IPS DF 6.9 (cell line): Measurements from ENCODE around the gene VPS8.

Source experiments
- DNase-seq: peaks from one replicate; pipeline ENCODE4 v3.0.0-alpha.2; 2013; ENCODE audit warnings: low read depth, low spot score
- H3K27ac ChIP-seq: one replicate; pipeline ENCODE4 v1.5.1; 2013; ENCODE audit warnings: low read length, control low read depth
- H3K27me3 ChIP-seq: 2 replicates; pipeline ENCODE4 v1.6.1; 2013; ENCODE audit warnings: mild to moderate bottlenecking, low read length; ENCODE audit not compliant: control insufficient read depth, insufficient read depth
- H3K36me3 ChIP-seq: 2 replicates; pipeline ENCODE4 v1.6.1; 2013; ENCODE audit warnings: low read length; ENCODE audit not compliant: control insufficient read depth, insufficient read depth
- H3K4me1 ChIP-seq: 2 replicates; pipeline ENCODE4 v1.6.1; 2013; ENCODE audit warnings: low read length; ENCODE audit not compliant: control insufficient read depth, insufficient read depth
- H3K4me3 ChIP-seq: 2 replicates; pipeline ENCODE4 v1.5.1; 2013; ENCODE audit warnings: mild to moderate bottlenecking, low read length
- H3K9me3 ChIP-seq: 2 replicates; pipeline ENCODE4 v1.6.1; 2013; ENCODE audit warnings: low read length, inconsistent platforms; ENCODE audit not compliant: control insufficient read depth, insufficient read depth
- whole genome bisulfite sequencing: extraction: QIAGEN DNeasy Blood & Tissue Kit; methylation state at CpG from one replicate; pipeline ENCODE4 v1.1.7; 2013; ENCODE audit warnings: mixed read lengths, missing lambda C conversion rate; ENCODE audit not compliant: insufficient read length, insufficient coverage; 5-methylcytosine and 5-hydroxymethylcytosine counted together

Gene VPS8

GRCh38 chr3:184825121-184825820 is 13.3 kb downstream of the VPS8 start:
- DNase-seq: no peak

GRCh38 chr3:184827572-184827971 is 15.6 kb downstream of the VPS8 start:
- no peaks in the 10 kb centered on the region for H3K9me3 ChIP-seq
- DNase-seq: no peak
- no peaks in the 10 kb centered on the region for H3K4me1 ChIP-seq
- no peak overlapping the region for H3K4me3 ChIP-seq
- no peaks in the 10 kb centered on the region for H3K27me3 ChIP-seq
- no CpG with 5 or more reads among the region's 2 CpGs for WGBS
- H3K27ac ChIP-seq: no peak overlapping the region
- H3K36me3 ChIP-seq: no peaks in the 10 kb centered on the region

More at GRCh38 chr3:184825121-184825820, 13.3 kb downstream of the VPS8 start:
- no peaks in the 10 kb centered on the region for H3K36me3 ChIP-seq
- no peaks in the 10 kb centered on the region for H3K9me3 ChIP-seq
- no peak overlapping the region for H3K27ac ChIP-seq
- WGBS: no CpG with 5 or more reads among the region's 6 CpGs
- no peaks in the 10 kb centered on the region for H3K4me1 ChIP-seq
- no peak overlapping the region for H3K4me3 ChIP-seq
- no peaks in the 10 kb centered on the region for H3K27me3 ChIP-seq

GRCh38 chr3:184832044-184832443 is 20.1 kb downstream of the VPS8 start:
- no peak overlapping the region for H3K4me3 ChIP-seq
- H3K36me3 ChIP-seq: no peaks in the 10 kb centered on the region
- H3K9me3 ChIP-seq: no peaks in the 10 kb centered on the region
- no peaks in the 10 kb centered on the region for H3K4me1 ChIP-seq
- DNase-seq: no peak
- no peak overlapping the region for H3K27ac ChIP-seq
- H3K27me3 ChIP-seq: no peaks in the 10 kb centered on the region

- Histone ChIP-seq H3K27me3 (no peaks in the 10 kb centered on the region), H3K27ac (no peak overlapping the region), H3K36me3 (no peaks in the 10 kb centered on the region), H3K4me1 (no peaks in the 10 kb centered on the region), H3K9me3 (no peaks in the 10 kb centered on the region), H3K4me3 (no peak overlapping the region)
- no CpG with 5 or more reads among the region's 4 CpGs for WGBS
- no peak for DNase-seq
Measured at GRCh38 chr3:184832903-184833302, 20.9 kb downstream of the VPS8 start.

GRCh38 chr3:184836090-184836822 is 24.3 kb downstream of the VPS8 start:
- no peaks in the 10 kb centered on the region for H3K36me3 ChIP-seq
- no peak for DNase-seq

GRCh38 chr3:184842433-184842832 is 30.5 kb downstream of the VPS8 start:
- no peak overlapping the region for H3K27ac ChIP-seq
- no peaks in the 10 kb centered on the region for H3K36me3 ChIP-seq
- no peaks in the 10 kb centered on the region for H3K4me1 ChIP-seq
- DNase-seq: no peak
- WGBS: no CpG with 5 or more reads among the region's 1 CpG
- no peaks in the 10 kb centered on the region for H3K9me3 ChIP-seq
- no peak overlapping the region for H3K4me3 ChIP-seq
- no peaks in the 10 kb centered on the region for H3K27me3 ChIP-seq

More at GRCh38 chr3:184836090-184836822, 24.3 kb downstream of the VPS8 start:
- no peaks in the 10 kb centered on the region for H3K9me3 ChIP-seq
- no peaks in the 10 kb centered on the region for H3K4me1 ChIP-seq
- H3K27me3 ChIP-seq: no peaks in the 10 kb centered on the region
- H3K4me3 ChIP-seq: no peak overlapping the region
- no CpG with 5 or more reads among the region's 2 CpGs for WGBS
- no peak overlapping the region for H3K27ac ChIP-seq

GRCh38 chr3:184845819-184846218 is 33.9 kb downstream of the VPS8 start:
- no peak overlapping the region for H3K27ac ChIP-seq
- DNase-seq: no peak
- no peaks in the 10 kb centered on the region for H3K4me1 ChIP-seq
- no peaks in the 10 kb centered on the region for H3K9me3 ChIP-seq
- no peaks in the 10 kb centered on the region for H3K36me3 ChIP-seq
- H3K27me3 ChIP-seq: no peaks in the 10 kb centered on the region
- no peak overlapping the region for H3K4me3 ChIP-seq

- no peak for DNase-seq
- H3K27ac ChIP-seq: no peak overlapping the region
- no peak overlapping the region for H3K4me3 ChIP-seq
- no peaks in the 10 kb centered on the region for H3K9me3 ChIP-seq
- 100% methylated on average over 2 of the region's 6 CpGs for WGBS
- H3K4me1 ChIP-seq: no peaks in the 10 kb centered on the region
- H3K36me3 ChIP-seq: no peaks in the 10 kb centered on the region
- H3K27me3 ChIP-seq: no peaks in the 10 kb centered on the region
Measured at GRCh38 chr3:184846496-184846895, 34.5 kb downstream of the VPS8 start.

GRCh38 chr3:184848934-184849333 is 37.0 kb downstream of the VPS8 start:
- Histone ChIP-seq H3K4me1 (no peaks in the 10 kb centered on the region), H3K27me3 (no peaks in the 10 kb centered on the region), H3K27ac (no peak overlapping the region), H3K36me3 (no peaks in the 10 kb centered on the region; the same call in 1 of the 2 replicates), H3K9me3 (no peaks in the 10 kb centered on the region), H3K4me3 (no peak overlapping the region)
- WGBS: no CpG with 5 or more reads among the region's 4 CpGs
- no peak for DNase-seq

- Histone ChIP-seq H3K36me3 (no peaks in the 10 kb centered on the region; the same call in 1 of the 2 replicates), H3K27me3 (no peaks in the 10 kb centered on the region), H3K4me1 (no peaks in the 10 kb centered on the region), H3K4me3 (no peak overlapping the region), H3K27ac (no peak overlapping the region), H3K9me3 (no peaks in the 10 kb centered on the region)
- no CpG with 5 or more reads among the region's 2 CpGs for WGBS
- no peak for DNase-seq
Measured at GRCh38 chr3:184850201-184850600, 38.2 kb downstream of the VPS8 start.

GRCh38 chr3:184857099-184857498 is 45.1 kb downstream of the VPS8 start:
- Histone ChIP-seq H3K36me3 (no peaks in the 10 kb centered on the region; the same call in 1 of the 2 replicates), H3K4me3 (no peak overlapping the region), H3K9me3 (no peaks in the 10 kb centered on the region), H3K4me1 (no peaks in the 10 kb centered on the region), H3K27me3 (no peaks in the 10 kb centered on the region), H3K27ac (no peak overlapping the region)
- no peak for DNase-seq
- WGBS: no CpG with 5 or more reads among the region's 2 CpGs
